ENCODE measurements around the gene FLNA.
"Not testable (repeated sequence)": the region's sequence is repeated elsewhere in the genome, so short reads cannot be mapped to it uniquely, and the experiment has no call there.

GRCh38 chrX:154400369-154400817, 26.0 kb upstream of the FLNA start:
- TF ChIP-seq POLR2AphosphoS5 (IDR thresholded peaks at IDR 0.05; ENCODE audit: low read depth, low read length); TCF7L2 (IDR thresholded peaks at IDR 0.05; ENCODE audit: low read depth, low read length); SIN3A (IDR thresholded peaks at IDR 0.05; ENCODE audit: borderline replicate concordance, insufficient read depth, low read depth, low read length); REST (IDR thresholded peaks at IDR 0.05; ENCODE audit: insufficient read depth in 1 of 2, low read depth in 2 of 2, low read length in 1 of 2): not testable (repeated sequence)
- TF ChIP-seq, protein P1, sequence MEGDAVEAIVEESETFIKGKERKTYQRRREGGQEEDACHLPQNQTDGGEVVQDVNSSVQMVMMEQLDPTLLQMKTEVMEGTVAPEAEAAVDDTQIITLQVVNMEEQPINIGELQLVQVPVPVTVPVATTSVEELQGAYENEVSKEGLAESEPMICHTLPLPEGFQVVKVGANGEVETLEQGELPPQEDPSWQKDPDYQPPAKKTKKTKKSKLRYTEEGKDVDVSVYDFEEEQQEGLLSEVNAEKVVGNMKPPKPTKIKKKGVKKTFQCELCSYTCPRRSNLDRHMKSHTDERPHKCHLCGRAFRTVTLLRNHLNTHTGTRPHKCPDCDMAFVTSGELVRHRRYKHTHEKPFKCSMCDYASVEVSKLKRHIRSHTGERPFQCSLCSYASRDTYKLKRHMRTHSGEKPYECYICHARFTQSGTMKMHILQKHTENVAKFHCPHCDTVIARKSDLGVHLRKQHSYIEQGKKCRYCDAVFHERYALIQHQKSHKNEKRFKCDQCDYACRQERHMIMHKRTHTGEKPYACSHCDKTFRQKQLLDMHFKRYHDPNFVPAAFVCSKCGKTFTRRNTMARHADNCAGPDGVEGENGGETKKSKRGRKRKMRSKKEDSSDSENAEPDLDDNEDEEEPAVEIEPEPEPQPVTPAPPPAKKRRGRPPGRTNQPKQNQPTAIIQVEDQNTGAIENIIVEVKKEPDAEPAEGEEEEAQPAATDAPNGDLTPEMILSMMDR (IDR thresholded peaks at IDR 0.05): not testable (repeated sequence)
